GM23338 (cell line): ENCODE data around the gene GALNT6. TPM values are rescaled to one million over a fixed set of nuclear protein-coding genes. Genes with fewer than 3 reads are reported as not detected.

Experiments used
- ETS1 ChIP-seq: IDR thresholded peaks from 2 replicates; pipeline ENCODE4 v1.6.1; 2016; ENCODE audit warnings: antibody characterized with exemption
- ZNF462 ChIP-seq: fragments of 250-450 bp; sonication (Bioruptor Pico); IDR thresholded peaks from 2 replicates; pipeline ENCODE4 v1.5.0; 2020; ENCODE audit warnings: mild to moderate bottlenecking, moderate library complexity
- polyA plus RNA-seq: library from polyadenylated mRNA; unstranded; fragments of >200 nt; fragmentation: Nextera tagmentation; extraction: Ambion mirVana; gene quantifications from 2 replicates; pipeline ENCODE4 v1.2.1, GENCODE V29; 2016
- total RNA-seq: library from RNA; depleted of rRNA; stranded (reverse); fragments of >200 nt; shearing (Covaris generic); gene quantifications from 2 replicates; pipeline ENCODE4 v1.2.3, GENCODE V29; 2014; rRNA removed

GALNT6 gene
- total and polyA plus RNA-seq, 2 experiments from 2014 or later = 8.1 to 18.6 TPM

GRCh38 chr12:51306507-51306906 is 84.7 kb downstream of the GALNT6 start (continued):
- no peak for TF ChIP-seq ZNF462
- TF ChIP-seq ETS1 = no peak

Other genes starting within 250 kb of the GALNT6 start
- gene TFCP2, start 218.3 kb downstream of the GALNT6 start, total RNA-seq = 30.5 and 30.9 TPM in 2 replicates
- 14.3 and 15.2 TPM in 2 replicates for gene TFCP2, start 218.3 kb downstream of the GALNT6 start, polyA plus RNA-seq
- gene POU6F1, start 173.3 kb downstream of the GALNT6 start, total RNA-seq = 2.6 and 3.0 TPM in 2 replicates
- 3.9 and 4.0 TPM in 2 replicates for gene POU6F1, start 173.3 kb downstream of the GALNT6 start, polyA plus RNA-seq
- 21.1 and 39.9 TPM in 2 replicates for gene DAZAP2, start 152.6 kb downstream of the GALNT6 start, total RNA-seq
- 30.2 and 35.8 TPM in 2 replicates for gene DAZAP2, start 152.6 kb downstream of the GALNT6 start, polyA plus RNA-seq
- 7.1 and 8.2 TPM in 2 replicates for gene SMAGP, start 121.0 kb downstream of the GALNT6 start, total RNA-seq
- 3.9 and 4.7 TPM in 2 replicates for gene SMAGP, start 121.0 kb downstream of the GALNT6 start, polyA plus RNA-seq
- 0.23 TPM in 1 of 2 replicates, not detected in the other for gene BIN2, start 67.2 kb downstream of the GALNT6 start, total RNA-seq
- gene BIN2, start 67.2 kb downstream of the GALNT6 start, polyA plus RNA-seq = 0.17 TPM in 1 of 2 replicates, not detected in the other
- gene CELA1, start 44.7 kb downstream of the GALNT6 start, total RNA-seq = not detected in 2 replicates
- gene CELA1, start 44.7 kb downstream of the GALNT6 start, polyA plus RNA-seq = not detected in 2 replicates
- 9.2 and 20.3 TPM in 2 replicates for gene SLC4A8, start 33.4 kb upstream of the GALNT6 start, total RNA-seq
- gene SLC4A8, start 33.4 kb upstream of the GALNT6 start, polyA plus RNA-seq = 4.6 and 7.6 TPM in 2 replicates
- gene SCN8A, start 199.8 kb upstream of the GALNT6 start, total RNA-seq = 10.0 and 23.9 TPM in 2 replicates
- 2.9 and 4.6 TPM in 2 replicates for gene SCN8A, start 199.8 kb upstream of the GALNT6 start, polyA plus RNA-seq